ENCODE results near the gene MS4A8.

DNA sequence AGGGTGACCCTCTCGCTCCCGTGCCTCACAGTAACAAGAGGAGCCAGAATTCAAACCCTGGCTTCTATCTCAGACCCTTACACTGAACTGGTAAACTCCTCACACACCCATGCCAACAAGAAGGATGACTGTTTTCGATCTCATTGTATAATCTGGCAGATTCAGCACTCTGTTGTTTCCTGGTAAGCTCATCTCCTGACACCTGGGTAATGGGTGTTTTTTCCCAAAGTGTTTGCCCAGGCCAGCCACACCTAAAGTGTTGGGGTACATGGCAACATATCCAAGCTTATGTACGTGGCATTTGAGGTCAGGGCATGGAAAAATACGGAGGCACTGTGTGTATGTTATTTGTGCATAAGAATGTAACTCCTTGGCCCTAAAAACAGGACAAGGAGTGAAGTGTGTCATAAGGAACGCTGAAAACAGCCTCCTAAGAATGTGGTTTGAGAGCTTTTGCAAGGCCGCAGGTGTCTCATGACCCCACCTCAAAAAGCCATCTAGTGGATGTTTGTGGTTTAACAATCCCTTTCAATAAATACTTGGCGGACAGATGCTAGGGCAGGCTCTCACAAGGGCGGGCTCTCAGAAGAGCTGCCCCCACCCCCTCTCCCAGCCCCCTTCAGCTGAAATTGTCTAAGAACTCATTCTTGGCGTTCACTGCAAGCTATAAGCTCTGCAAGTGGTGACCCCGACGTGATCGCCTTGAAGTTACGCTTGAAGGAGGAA, 57.1 kb downstream of the MS4A8 start, which contains the start of gene MS4A15:
- TF ChIP-seq, protein P1, sequence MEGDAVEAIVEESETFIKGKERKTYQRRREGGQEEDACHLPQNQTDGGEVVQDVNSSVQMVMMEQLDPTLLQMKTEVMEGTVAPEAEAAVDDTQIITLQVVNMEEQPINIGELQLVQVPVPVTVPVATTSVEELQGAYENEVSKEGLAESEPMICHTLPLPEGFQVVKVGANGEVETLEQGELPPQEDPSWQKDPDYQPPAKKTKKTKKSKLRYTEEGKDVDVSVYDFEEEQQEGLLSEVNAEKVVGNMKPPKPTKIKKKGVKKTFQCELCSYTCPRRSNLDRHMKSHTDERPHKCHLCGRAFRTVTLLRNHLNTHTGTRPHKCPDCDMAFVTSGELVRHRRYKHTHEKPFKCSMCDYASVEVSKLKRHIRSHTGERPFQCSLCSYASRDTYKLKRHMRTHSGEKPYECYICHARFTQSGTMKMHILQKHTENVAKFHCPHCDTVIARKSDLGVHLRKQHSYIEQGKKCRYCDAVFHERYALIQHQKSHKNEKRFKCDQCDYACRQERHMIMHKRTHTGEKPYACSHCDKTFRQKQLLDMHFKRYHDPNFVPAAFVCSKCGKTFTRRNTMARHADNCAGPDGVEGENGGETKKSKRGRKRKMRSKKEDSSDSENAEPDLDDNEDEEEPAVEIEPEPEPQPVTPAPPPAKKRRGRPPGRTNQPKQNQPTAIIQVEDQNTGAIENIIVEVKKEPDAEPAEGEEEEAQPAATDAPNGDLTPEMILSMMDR (IDR thresholded peaks at IDR 0.05; ENCODE audit: insufficient read depth, low read depth, low read length), result no peak
- TF ChIP-seq EZH2 (IDR thresholded peaks at IDR 0.05; ENCODE audit: insufficient read depth, low read length), result no peak

Data from astrocyte (in vitro differentiated cells and primary cell).